Measurements from ENCODE around the gene CFAP410.

CFAP410 gene

DNA sequence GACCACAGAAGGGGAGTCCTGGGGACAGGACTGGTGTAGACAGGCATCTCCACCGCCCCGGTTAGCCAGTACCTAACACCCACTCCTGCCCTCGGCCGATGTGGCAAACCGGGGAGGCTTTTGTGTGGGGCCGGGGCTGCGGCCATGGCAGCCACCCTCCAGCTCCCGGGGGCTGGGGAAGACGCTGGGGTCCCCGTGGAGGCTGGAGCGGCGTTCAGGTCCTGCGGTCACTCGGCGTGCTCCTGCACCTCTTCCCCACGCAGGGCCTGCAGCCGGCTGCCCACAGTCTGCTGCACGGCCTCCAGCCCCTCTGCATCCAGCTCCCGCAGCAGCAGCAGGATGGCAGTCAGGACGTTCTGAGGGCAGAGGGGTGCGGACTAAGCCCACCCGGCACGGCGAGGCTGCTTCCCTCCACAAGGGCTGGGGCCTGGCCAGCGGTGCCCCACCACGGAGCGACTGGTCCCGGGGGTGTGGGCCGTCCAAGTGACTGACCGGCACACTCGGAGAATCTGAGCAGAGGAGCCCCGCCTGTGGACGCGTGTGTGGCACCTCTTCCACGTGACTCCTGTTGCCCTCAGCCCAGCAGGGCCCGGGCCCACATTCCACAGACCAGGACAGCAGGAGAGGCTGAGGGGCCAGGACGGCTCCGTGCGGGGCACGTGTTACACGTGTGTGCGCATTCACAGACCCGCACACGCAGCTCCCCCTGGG, 9.1 kb downstream of the CFAP410 start:
- DNase-seq, result no peak

DNA sequence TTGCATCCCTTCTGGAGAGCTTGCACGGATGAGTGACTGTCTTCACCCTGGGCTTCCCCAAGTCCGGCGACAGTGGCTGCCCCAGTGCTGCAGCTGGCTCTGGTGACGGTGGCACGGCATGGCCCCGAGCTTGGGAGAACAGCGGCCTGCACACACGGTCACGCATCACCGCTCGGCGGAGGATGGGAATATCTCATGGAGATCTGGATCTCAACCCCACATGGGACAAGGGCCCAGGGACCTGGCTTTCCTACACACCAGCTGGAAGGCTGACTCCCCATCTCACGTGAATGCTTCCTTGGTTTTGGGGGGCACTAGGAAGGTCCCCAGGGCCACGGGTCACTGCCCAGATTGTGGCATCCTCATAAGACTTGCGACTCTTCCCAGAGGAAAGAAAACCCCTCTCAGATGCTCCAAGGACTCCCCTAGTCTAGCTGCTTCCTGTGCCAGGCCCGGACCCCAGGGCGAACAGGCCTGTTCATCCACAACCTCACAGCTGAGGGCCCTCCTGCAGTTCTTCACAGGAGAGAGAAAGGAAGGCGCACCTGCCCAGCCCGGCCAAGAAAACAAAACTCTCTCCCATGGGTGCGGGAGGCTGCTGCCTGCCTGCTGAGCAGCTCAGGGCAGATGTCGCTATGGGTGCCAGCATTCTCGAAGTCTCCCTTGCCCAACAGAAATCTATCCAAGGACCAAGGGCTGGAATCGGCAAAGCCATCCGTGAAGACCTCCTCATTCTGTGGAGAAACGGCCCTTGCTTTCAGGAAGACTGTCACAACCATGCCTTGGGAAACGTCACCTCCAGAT, 9.9 kb downstream of the CFAP410 start:
- peak in 1 of 2 experiments; percentile 43 for DNase-seq

DNA sequence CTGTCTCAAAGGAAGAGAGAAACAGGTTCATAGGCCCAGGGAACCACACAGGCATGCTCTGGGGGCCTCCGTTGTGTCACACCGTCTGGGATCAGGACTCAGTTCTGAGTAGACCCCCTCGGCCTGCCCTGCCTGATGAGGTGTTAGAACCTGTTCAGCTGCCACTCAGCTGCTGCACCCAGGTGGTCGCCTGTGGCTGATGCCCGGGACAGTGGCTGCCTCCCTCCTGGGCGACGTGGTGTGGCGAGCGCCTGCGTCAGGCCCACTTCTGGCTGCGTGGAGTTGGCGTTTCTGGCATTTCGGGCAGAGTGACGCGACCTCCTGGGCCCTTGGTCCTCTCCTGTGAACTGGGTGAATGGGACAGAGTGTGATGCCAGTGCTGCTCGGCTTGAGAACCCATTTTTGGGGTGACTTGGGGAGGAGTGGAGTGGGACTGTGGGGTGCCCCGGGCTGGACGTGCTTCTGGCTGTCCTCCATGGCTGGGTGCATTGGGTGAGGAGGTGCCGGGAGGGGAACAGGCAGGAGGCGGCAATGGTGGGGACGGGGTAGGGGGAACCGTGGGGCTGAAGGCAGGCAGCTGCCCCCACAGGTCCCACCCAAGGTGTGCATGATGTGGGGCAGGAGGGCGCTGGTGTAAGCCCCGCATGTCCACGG, 10.8 kb downstream of the CFAP410 start:
- no peak for DNase-seq

DNA sequence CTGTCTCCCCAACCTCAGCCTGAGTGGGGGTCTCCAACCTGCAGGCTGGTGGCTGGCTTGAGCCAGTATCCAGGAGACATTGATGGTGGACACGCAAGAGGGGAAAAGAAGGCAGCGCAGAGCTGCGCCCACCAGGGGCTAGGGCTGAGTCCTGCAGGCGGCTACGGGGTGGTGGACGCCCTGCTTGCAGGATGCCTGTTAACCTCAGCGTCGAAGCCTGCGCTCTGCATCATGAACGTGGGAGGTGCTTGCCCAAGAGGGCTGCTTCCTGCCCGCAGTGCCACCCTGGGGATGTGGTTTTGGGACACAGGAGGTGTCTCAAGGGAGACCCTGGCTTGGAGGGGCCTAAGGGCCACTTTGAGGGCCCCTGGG, 11.6 kb downstream of the CFAP410 start:
- DNase-seq, result no peak

DNA sequence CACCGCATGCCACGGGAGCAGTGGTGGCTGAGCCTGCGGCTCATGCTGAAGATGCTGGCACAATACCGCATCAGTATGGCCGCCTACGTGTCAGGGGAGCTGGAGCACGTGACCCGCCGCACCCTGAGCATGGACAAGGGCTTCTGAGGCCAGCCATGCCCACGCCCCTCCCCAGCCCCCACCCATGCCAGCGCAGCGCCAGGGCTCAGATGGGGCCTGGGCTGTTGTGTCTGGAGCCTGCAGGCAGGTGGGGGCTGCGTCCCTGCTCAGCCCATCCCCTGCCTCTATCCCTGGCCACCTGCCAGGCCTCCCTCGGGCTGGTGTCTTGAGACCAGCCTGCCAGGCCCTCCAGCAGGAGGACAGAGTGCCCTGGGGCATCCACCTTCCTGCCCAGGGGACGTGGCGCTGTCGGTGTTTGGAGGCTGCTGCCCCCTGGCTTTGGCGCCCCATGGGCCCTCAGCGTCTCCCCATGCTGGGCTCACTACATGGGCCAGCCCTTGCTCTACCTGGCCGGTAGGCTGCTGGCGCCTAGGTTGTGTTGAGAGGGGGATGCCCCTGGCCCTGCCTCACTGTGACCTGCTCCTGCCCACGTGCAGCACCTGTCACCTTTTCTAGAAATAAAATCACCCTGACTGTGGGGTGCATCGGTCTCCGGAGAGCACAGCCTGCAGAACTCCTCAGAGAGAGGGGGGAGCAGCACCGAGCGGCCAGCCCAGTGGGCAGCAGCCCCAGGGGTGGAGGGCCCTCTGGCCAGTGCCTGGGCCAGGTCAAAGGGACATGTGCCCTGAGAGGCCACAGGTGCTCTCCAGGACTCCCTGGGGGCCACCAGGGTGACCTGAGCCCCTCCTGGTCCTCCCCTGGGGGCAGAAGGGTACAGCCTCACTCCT, 12.2 kb downstream of the CFAP410 start:
- no peak for DNase-seq

DNA sequence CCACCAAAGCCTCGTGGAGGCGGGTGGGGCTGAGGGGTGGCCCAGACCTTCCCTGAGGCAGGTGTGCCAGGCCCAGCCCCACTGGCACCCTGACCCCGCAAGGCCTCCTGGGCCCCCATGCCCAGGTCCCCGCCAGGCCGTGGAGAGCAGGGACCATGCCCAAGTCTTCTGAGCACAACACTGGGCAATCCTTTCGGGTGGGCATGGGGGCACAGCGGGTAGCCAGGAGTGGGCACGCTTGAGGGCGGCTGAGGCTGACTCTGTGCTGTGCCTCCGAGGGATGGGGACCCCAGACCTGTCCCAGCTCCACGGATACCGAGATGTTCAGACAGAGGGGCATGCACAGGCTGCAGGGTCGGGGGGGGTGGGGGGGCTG, 12.9 kb downstream of the CFAP410 start:
- DNase-seq, result no peak

DNA sequence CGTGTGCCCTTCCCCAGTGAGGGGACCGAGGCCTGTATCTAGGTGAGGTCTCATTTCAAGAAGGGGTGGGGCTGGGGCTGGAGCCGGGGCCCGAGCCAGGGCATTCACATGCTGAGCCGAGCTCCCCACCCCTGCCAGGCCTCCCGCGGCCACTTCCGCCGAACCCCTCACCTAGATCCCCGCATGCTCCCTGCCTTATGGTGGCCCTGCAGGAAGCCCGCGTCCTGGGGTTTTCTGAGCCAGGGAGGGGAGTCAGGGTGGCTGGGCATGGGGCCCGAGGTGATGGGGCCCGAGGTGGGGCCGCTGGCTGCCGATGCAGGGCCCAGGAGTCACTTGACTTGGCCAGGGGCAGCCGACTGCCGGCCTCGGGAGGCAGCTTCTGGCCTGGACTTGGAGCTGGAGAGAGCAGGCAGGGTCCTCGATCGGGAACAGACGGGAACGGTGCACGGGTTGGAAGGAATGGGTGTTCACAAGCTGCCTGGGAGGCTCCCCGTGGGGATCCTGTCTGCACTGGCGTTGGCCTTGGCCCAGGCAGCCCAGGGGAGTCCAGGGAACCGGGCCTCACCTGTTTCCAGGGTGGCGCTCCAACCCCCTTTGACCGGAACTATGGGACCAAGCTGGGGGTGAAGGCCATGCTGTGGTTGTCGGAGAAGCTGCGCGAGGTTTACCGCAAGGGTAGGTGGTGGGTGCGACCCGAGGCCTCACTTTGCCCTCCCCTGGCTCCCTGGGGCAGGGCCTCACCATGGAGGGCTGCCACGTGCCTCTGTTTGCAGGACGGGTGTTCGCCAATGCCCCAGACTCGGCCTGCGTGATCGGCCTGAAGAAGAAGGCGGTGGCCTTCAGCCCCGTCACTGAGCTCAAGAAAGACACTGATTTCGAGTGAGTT, 13.6 kb downstream of the CFAP410 start:
- DNase-seq, result no peak

DNA sequence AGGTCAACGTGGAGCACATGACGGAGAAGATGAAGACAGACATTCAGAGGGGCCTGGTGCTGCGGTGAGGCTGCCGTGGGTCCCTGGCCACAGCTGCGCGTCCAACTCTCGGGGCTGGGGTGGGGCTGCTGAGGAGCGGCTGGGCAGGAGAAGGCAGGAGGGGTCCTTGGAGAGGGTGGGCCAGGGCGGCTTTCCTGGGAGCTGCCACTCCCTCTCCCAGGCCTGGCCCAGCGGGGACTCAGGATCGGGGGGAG, 14.4 kb downstream of the CFAP410 start:
- no peak for DNase-seq

DNA sequence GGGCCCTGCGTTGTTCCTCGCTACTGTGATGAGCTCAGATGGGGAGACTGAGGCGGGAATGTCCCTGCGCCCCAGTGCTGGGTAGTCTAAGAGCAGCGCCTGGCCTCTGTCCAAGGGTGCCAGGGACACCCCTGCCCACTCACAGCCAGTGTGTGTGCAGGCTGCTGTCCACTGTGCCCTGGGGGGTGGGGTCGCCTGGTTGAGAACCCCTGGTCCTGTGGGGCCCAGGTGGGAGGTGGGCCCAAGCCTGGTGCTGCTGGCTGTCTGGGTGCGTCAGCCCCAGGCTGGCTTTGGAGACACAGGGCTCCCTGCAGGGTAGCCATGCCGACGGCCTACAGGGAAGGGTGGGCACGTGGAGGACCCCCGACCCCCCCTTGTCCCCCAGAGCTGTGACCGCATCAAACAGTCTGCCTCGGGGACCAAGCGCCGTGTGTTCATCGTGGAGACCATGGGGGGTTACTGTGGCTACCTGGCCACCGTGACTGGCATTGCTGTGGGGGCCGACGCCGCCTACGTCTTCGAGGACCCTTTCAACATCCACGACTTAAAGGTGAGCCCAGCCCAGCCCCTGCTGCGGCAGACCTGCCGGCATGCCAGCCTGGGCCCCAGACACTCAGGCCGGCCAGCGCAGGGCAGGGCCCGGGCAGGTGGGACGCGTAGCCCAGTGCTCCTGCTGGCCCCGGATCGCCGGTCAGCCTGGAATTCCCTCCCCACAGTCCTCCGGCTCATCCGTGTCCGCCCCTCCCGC, 14.9 kb downstream of the CFAP410 start:
- DNase-seq, result no peak

DNA sequence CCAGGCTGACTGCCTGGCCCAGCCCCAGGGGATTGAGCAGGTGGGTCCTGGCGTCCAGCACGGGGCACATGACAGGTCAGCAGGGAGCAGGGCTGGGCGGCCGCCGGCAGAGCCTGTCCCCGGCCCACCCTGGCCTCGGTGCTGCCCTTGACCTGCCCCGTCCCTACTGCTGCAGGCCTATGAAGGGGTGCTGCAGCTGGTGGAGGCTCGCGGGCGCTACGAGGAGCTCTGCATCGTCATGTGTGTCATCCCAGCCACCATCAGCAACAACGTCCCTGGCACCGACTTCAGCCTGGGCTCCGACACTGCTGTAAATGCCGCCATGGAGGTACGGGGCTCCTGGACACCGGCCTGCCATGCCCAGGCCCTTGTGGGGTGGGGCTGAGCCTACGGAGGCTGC, 15.6 kb downstream of the CFAP410 start:
- no peak for DNase-seq

DNA sequence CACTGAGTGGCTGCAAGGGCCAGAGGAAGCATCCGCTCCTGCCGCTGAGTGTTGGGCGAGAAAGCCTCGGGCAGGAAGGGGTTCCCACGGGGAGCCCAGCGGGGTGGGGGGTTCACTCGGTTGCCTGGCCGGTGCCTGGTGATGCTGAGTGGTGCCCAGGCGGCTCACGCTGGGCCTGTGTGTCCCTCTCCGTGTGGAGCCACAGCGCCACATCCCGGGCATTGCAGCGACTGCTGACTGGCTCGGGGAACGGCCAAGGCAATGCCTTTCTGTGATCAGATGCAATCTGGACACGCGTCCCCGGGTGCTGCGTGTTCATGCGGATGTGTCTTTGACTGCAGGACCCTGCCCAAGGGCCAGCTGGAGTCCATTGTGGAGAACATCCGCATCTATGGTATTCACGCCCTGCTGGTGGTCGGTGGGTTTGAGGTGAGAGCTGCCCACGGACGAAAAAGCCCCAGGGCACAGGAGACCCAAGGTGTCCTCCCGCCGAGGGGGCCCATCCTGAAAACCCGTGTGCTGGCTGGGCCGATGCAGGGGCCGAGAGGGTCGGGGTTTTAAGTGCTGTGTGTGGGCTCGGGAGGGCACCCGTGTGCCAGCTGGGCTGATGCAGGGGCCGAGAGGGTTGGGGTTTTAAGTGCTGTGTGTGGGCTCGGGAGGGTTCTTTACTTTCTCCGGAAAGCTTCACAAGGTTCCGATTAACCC, 16.4 kb downstream of the CFAP410 start:
- DNase-seq, result no peak

DNA sequence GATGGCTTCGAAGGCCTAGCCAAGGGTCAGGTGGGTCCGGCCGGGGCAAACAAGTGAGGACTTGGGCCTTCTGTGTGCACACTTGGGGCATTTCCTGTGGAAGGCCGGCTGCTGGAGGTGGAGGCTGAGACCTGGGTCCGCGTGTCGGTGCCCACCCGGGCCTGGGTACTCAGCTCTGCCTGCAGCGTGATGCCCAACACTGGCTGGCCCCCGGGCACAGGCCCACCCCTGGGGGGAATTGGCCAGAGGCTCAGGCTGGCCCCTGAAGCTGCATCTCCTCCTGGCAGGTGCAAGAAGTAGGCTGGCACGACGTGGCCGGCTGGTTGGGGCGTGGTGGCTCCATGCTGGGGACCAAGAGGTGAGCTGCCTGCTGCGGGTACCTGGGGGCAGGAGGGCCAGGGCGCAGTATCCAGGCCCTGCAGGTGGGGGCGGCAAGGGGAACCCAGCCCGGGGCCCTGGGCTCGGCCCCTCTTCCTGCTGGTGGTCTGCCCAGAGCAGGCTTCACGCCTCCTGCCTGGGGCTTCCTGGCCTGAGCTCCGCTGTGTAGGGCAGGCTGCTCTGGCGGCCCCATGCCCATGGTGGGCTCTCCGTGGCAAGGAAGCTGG, 17.2 kb downstream of the CFAP410 start:
- DNase-seq, result no peak

DNA sequence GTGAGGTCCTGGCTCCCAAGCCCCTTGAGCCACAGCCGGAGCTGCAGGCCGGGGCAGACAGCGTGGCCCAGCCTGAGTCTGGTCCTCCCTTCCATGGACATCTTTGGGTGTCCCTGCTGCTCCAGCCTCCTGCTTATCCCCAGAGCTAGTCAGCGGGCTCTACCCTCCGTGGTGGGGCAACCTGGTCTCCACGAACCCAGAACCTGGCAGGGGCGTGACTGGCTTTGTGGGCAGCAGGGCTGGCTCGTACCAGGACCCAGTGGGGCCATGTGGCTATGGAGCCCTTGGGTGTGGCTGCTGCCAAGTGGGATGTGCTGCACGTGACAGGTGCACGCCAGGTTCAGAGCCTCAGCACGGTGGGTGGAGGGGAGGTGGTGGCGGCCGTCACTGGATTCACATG, 18.3 kb downstream of the CFAP410 start:
- DNase-seq, result no peak

DNA sequence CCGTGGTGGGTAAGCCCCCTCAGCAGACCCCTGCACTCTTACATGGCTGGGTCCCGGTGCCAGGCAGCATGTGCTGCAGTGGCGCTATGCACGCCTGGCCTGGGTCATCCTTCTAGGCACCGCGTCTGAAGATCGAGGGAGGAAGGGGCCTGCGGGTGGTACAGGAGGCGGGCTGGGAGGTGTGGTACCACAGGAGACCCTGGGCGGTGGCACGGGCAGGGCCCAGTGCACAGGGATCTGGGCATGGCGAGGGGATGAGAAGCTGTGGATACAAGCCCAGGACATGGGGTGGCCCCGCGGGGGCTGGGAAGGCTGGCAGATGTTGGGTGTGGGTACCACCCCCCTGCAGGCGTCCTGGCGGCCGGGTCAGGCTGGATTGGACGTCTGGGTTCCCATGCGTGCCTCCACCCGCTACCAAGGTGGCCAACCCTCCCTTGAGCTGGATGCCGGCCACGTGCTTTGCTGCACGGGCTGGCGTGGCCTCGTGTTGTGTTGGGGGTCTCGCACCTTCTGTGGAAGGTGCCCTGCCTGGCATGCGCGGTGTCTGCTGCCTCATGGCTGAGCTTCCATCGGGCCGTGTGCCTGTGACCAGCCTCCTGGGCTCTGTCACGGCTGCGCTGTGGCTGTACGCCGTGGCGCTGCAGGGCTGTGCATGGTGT, 19.7 kb downstream of the CFAP410 start:
- DNase-seq, result no peak

DNA sequence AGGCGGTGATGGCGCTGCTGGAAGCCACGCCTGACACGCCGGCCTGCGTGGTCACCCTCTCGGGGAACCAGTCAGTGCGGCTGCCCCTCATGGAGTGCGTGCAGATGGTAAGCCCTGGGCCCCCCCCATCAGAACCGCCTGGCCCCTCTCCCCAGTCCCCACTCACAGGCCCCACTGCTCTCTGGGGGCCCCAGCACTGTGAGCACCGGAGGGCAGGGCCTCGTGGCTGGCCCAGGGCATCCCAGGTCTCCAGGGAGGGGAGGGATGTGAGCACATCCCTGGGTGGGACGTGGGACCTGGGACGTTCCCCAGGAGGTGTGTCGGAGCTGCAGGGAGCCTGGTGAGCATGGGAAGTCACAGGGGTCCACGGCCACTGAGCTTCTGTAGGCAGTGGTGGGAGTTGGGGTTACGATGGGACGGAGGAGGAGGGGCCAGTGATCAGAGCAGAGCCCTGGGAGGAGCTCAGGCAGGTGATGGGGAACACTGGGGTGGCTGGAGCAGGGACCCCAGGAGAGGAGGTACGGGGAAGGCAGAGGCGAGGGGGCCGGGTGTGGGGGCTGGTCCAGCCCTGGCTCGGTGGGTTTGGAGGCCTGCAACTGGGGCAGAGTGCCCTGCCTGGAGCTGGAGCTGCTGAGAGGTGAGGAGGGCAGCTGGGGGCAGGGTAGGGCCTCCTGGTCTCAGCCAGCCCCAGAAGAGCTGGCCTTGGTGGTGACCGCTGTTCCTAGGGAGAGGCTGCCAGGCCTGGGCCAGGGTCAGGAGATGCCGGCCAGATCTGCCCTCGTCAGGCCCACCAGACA, 20.5 kb downstream of the CFAP410 start:
- no peak for DNase-seq

DNA sequence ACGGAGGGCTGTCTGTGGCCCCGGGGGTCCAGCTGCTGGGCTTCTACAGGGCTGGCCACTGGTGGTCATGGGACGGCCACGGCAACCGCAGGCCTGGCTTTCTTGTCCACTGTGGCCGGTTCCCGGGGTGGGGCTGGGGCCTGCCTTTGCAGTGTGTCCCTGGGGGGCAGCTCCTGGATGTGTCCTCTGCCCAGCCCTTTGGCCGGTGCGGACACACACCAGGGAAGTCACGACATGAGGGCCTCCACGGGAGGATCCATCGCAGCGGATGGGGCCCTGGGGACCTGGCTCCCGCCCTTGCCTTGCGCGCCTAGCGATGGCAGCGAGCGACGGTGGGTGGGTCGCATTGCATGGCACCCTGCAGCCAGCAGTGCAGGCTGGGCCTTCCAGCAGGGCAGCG, 21.3 kb downstream of the CFAP410 start:
- DNase-seq, result no peak

DNA sequence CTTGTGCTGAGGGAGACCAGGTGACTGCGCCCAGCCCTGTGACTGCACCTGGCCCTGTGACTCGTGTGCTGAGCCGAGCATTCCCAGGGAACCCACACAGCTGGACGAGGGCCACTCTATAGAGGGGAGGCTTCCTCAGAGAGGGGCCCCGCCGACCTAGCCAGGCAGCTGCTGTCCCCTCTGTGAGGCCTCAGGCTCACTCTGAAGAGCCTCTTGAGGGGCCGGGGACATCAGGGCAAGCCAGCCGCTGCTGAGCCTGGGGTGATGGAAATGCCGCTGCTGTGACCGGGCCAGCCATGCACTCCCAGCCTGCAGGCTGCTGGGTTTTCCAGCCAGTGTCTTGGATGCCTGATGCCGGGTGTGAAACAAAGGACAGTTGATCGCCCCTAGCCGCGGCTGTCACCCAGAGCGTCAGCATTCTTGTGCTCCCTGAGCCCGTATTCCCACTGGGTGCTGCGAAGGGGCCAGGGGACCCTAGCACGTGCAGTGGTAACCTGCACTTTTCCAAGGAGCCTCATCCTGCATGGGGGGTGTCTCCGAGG, 21.9 kb downstream of the CFAP410 start:
- no peak for DNase-seq

DNA sequence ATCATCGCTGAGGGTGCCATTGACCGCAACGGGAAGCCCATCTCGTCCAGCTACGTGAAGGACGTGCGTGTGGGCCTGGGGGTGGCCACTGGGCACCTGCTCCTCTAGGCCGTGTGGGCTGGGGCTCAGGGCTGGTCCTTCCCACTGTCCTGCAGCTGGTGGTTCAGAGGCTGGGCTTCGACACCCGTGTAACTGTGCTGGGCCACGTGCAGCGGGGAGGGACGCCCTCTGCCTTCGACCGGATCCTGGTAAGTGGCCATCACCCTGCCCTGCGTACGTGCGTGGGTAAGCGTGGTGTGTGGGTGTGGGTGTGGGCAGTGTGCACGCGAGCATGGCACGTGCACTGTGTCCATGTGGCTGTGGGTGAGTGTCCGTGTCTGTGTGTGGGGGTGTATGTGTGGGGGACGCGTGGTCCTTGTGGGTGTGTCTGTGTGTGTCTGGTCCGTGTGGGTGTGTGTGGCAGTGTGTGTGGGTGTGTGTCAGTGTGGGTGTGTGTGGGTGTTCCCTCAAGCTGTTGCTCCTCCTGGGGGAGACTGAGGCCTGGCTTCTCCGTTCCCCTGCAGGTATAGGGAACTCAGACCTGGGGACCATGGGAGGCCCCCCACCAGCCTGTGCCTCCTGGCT, 22.8 kb downstream of the CFAP410 start:
- no peak for DNase-seq
